ENCODE data around the gene CROCC. TPM values are rescaled to one million over a fixed set of nuclear protein-coding genes. Genes with fewer than 3 reads are reported as not detected.
"Not testable (repeated sequence)": the region's sequence is repeated elsewhere in the genome, so short reads cannot be mapped to it uniquely, and the experiment has no call there.

Gene CROCC, protein sequence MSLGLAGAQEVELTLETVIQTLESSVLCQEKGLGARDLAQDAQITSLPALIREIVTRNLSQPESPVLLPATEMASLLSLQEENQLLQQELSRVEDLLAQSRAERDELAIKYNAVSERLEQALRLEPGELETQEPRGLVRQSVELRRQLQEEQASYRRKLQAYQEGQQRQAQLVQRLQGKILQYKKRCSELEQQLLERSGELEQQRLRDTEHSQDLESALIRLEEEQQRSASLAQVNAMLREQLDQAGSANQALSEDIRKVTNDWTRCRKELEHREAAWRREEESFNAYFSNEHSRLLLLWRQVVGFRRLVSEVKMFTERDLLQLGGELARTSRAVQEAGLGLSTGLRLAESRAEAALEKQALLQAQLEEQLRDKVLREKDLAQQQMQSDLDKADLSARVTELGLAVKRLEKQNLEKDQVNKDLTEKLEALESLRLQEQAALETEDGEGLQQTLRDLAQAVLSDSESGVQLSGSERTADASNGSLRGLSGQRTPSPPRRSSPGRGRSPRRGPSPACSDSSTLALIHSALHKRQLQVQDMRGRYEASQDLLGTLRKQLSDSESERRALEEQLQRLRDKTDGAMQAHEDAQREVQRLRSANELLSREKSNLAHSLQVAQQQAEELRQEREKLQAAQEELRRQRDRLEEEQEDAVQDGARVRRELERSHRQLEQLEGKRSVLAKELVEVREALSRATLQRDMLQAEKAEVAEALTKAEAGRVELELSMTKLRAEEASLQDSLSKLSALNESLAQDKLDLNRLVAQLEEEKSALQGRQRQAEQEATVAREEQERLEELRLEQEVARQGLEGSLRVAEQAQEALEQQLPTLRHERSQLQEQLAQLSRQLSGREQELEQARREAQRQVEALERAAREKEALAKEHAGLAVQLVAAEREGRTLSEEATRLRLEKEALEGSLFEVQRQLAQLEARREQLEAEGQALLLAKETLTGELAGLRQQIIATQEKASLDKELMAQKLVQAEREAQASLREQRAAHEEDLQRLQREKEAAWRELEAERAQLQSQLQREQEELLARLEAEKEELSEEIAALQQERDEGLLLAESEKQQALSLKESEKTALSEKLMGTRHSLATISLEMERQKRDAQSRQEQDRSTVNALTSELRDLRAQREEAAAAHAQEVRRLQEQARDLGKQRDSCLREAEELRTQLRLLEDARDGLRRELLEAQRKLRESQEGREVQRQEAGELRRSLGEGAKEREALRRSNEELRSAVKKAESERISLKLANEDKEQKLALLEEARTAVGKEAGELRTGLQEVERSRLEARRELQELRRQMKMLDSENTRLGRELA (N-terminal part only)
- total RNA-seq, result 31.4 and 34.5 TPM in 2 replicates
- long read RNA-seq, partial matches to known transcripts, result 1 of 1 reads
- long read RNA-seq, other reads (novel, unspliced or antisense), result 0 of 1 reads

DNA sequence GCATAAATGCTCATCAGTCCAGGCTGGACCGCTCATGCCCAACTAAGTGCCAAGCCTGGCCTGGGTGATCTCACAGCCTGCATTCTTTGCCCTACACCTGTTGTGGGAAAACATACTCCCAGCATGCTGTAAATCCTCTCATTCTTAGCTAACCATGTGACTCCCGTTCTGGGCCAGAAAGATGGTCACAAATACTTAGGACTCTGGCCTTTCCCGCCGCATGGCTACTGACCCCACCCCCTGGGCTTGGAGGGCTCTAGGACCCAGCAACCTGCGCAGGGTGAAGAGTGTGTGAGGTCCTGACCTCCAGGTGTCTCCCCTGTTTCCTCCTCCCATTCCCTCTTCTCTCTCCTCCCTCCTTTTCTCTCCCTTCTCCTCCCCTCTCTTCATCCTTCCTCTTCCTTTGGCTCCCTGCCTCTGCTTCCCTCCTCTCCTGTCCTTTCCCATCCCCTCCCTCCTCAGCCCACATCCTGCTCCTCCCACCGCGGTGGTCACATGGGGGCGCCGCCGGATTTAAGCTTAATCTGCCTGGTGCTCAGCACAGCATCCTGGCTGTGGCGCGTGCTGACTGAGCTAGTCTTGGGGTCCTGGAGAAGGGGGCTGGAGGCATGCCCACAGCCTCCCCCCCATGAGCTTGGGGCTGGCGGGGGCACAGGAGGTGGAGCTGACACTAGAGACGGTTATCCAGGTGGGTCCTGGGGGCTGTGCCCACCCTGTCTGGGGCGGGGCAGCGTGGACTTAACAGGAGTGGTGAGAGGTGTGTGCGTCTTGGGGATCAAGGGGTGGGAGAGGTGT is at the start of gene CROCC:
TSS of gene CROCC (plus strand) at position 541 of the 795 bp plus-strand sequence. CDS start at position 629, 88 bp downstream.
- no peaks in the 10 kb centered on the region for H3K9me3 Mint-ChIP-seq (ENCODE audit: unreplicated experiment)
- peaks cover 13% of the 10 kb centered on the region for H3K4me1 Mint-ChIP-seq (ENCODE audit: unreplicated experiment)
- TF ChIP-seq, protein P1, sequence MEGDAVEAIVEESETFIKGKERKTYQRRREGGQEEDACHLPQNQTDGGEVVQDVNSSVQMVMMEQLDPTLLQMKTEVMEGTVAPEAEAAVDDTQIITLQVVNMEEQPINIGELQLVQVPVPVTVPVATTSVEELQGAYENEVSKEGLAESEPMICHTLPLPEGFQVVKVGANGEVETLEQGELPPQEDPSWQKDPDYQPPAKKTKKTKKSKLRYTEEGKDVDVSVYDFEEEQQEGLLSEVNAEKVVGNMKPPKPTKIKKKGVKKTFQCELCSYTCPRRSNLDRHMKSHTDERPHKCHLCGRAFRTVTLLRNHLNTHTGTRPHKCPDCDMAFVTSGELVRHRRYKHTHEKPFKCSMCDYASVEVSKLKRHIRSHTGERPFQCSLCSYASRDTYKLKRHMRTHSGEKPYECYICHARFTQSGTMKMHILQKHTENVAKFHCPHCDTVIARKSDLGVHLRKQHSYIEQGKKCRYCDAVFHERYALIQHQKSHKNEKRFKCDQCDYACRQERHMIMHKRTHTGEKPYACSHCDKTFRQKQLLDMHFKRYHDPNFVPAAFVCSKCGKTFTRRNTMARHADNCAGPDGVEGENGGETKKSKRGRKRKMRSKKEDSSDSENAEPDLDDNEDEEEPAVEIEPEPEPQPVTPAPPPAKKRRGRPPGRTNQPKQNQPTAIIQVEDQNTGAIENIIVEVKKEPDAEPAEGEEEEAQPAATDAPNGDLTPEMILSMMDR (IDR thresholded peaks at IDR 0.05), result no peak
- no peaks in the 10 kb centered on the region for H3K36me3 Mint-ChIP-seq (ENCODE audit: unreplicated experiment)
- no peak within 1 kb of the TSS for H3K27ac Mint-ChIP-seq (ENCODE audit: unreplicated experiment)
- H3K27me3 Mint-ChIP-seq (ENCODE audit: unreplicated experiment), result no peaks in the 10 kb centered on the region
- no peak within 1 kb of the TSS for H3K4me3 Mint-ChIP-seq (ENCODE audit: unreplicated experiment)
- no peak for DNase-seq (ENCODE audit: extremely low spot score, unreplicated experiment)

DNA sequence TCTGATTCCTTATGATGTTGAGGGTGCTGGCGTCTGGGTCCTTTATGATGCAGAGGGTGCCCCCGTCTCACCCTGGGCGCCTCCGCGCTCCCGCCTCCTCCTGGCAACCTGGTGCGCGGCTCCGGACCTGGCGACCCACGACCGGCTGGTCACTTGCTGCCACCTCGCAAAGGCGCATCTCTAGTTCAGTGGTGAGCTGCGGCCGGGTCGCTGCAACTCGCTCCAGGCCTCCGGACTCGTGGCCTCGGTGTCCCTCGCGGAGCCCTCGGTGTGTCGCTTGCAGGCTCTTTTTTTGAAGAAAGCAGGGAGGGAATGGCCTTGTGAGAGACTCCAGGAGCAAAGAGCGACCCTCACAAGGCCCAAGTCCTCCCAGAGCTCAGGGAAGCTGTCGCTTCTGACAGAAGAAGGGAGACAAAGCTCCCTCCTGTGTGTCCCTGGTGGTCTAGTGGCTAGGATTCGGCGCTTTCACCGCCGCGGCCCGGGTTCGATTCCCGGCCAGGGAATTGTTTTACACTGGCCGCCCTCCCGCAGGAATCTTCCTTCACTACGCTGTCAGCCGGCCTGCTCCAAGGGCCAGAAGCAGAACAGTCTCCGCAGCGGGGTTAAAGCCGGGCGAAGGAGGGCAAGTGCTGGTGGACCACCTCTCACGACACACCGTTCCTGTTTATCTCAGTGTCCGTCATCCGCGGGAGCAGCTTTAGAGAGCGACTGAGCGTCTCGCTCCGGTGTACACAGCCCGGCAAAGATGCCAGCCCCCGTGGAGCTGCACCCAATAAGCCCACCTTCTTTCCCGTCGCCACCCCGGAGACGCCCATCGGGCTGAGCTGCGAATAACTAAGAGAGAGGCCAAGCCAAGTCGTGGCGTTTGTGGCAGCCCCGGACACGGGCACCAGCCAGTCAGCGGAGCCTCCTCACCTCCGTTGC is 49.3 kb upstream of the CROCC start:
- not testable (repeated sequence) for H3K27ac Mint-ChIP-seq (ENCODE audit: unreplicated experiment); H3K36me3 Mint-ChIP-seq (ENCODE audit: unreplicated experiment); DNase-seq (ENCODE audit: extremely low spot score, unreplicated experiment); H3K9me3 Mint-ChIP-seq (ENCODE audit: unreplicated experiment); H3K4me1 Mint-ChIP-seq (ENCODE audit: unreplicated experiment)
- Mint-ChIP-seq H3K27me3 (ENCODE audit: unreplicated experiment) (peaks cover 20% of the 10 kb centered on the region), H3K4me3 (ENCODE audit: unreplicated experiment) (peak overlapping the region; percentile 70)

DNA sequence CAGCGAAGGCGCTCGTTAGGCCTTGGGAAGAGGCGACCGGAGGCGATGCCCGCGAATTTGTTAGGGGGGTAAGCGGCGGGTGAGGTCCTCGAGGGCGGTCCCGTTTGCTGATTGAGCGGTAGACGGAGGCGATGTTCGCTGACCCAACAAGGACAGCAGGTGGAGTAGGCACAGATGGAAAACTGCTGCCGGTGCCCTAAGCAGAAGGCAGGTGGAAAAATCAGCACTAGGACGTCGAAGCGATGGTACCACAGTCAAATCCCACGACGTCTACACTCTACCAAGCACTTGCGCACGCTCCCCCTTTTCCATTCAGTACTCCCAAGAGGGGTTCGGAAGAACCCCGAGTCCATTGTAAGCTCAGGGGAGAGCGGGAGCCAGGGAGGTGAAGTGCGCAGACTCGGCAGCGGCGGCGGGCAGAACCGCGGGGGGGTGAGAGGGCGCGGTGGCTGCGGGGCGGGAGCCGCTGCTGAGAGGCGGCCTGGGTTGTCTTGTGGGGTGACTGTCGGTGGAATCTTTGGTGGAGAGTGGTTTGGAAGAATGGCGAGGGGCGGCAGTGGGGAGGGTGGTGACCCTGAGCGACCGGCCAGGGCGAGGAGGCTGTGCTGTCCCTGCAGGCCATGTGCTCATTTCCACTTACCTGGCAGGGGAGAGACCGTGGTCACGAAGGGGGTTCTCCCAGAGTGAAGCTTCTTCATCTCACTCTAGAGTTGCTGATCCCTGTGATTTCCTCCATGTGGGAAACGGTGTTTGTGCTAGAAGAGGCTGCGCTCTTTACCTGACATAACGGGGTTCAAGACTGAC is 48.5 kb upstream of the CROCC start:
- Mint-ChIP-seq H3K27me3 (ENCODE audit: unreplicated experiment) (peaks cover 20% of the 10 kb centered on the region), H3K4me3 (ENCODE audit: unreplicated experiment) (peak overlapping the region; percentile 70)
- not testable (repeated sequence) for H3K36me3 Mint-ChIP-seq (ENCODE audit: unreplicated experiment); H3K4me1 Mint-ChIP-seq (ENCODE audit: unreplicated experiment); DNase-seq (ENCODE audit: extremely low spot score, unreplicated experiment); H3K9me3 Mint-ChIP-seq (ENCODE audit: unreplicated experiment); H3K27ac Mint-ChIP-seq (ENCODE audit: unreplicated experiment)

DNA sequence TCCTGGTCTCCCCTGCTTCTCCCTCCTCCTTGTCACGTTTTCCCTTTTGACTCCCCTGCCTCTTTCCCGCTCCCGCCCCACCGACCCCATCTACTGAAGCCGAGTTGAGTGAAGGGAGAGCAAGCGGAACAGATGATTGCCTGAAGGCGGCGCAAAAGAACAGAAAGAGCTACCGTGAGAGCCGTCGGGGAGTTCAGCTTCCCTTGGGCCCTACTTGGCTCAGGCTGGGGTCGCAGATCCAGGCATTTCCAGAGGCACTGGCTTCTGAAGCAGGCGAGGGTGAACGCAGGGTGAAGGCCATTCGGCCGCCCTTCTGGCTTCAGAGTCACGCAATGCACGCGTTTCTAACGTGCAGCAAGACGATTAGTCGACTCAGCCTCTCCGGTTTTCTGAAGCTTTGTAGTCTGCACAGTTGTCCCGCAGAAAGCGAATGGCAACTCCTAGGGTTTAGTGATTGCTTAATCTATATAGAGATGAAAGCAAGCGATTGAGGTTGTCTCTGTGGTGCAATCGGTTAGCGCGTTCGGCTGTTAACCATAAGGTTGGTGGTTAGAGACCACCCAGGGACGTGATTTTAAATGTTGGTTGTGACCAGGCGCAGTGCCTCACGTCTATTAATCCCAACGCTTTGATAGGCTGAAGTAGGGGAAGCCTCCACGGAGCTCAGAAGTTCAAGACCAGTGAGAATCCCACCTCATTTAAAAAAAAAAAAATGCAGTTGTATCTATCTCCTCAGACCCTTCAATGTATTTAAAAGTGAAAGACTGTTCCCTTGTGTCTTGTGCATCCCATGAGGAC is 46.6 kb upstream of the CROCC start:
- H3K27me3 Mint-ChIP-seq (ENCODE audit: unreplicated experiment), result peaks cover 32% of the 10 kb centered on the region
- not testable (repeated sequence) for H3K36me3 Mint-ChIP-seq (ENCODE audit: unreplicated experiment); DNase-seq (ENCODE audit: extremely low spot score, unreplicated experiment); H3K9me3 Mint-ChIP-seq (ENCODE audit: unreplicated experiment); H3K4me1 Mint-ChIP-seq (ENCODE audit: unreplicated experiment); H3K4me3 Mint-ChIP-seq (ENCODE audit: unreplicated experiment); H3K27ac Mint-ChIP-seq (ENCODE audit: unreplicated experiment)

DNA sequence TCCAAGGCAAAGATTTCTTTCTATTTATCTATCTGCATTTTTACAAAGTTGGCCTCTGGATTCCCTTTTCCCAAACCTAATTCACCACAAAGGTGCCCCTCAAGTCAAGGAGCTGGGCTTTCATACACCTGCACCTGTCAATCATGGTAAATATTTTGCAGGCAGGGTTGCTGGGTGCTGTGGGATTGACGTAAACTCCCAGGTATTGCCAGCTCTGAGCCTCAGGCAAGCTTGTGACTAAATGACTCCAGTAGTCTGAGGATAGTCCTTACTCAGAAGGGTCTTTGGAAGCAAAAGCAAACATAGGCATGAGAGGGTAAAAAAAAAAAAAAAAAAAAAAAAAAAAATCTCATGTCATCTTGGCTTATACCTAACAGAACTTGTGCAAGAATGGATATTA is 40.0 kb upstream of the CROCC start:
- not testable (repeated sequence) for H3K36me3 Mint-ChIP-seq (ENCODE audit: unreplicated experiment); DNase-seq (ENCODE audit: extremely low spot score, unreplicated experiment); H3K9me3 Mint-ChIP-seq (ENCODE audit: unreplicated experiment); H3K27ac Mint-ChIP-seq (ENCODE audit: unreplicated experiment); H3K4me3 Mint-ChIP-seq (ENCODE audit: unreplicated experiment)
- Mint-ChIP-seq H3K27me3 (ENCODE audit: unreplicated experiment) (peaks cover 52% of the 10 kb centered on the region), H3K4me1 (ENCODE audit: unreplicated experiment) (peaks cover 11% of the 10 kb centered on the region)
